ENCODE measurements around the gene P4HTM.

- no peak for TF ChIP-seq CTCF (conservative IDR thresholded peaks at IDR 0.05; ENCODE audit: low read length)
- TF ChIP-seq EZH2phosphoT487 (IDR thresholded peaks at IDR 0.05; ENCODE audit: borderline replicate concordance): no peak
Measured at GRCh38 chr3:49017971-49018706, 28.1 kb downstream of the P4HTM start, which contains the start of gene DALRD3.
